Embryonic facial prominence (tissue), 1 donor: ENCODE data around the gene ITIH5.

Experiments
- DNase-seq: peaks from one replicate; pipeline ENCODE4 v3.0.0-alpha.2; 2016; ENCODE audit errors: extremely low spot score

The ITIH5 gene

GRCh38 chr10:7550013-7550412 lies 116.8 kb downstream of the ITIH5 start:
- DNase-seq = no peak

GRCh38 chr10:7547829-7548228 lies 118.9 kb downstream of the ITIH5 start:
- DNase-seq = no peak

- no peak for DNase-seq
Measured at GRCh38 chr10:7547206-7547605, 119.6 kb downstream of the ITIH5 start.

- no peak for DNase-seq
Measured at GRCh38 chr10:7546385-7546967, 120.3 kb downstream of the ITIH5 start.

- DNase-seq = no peak
Measured at GRCh38 chr10:7545792-7546191, 121.0 kb downstream of the ITIH5 start.

GRCh38 chr10:7545261-7545660 lies 121.5 kb downstream of the ITIH5 start:
- no peak for DNase-seq

GRCh38 chr10:7544203-7544602 lies 122.6 kb downstream of the ITIH5 start:
- no peak for DNase-seq

- no peak for DNase-seq
Measured at GRCh38 chr10:7542189-7542914, 124.4 kb downstream of the ITIH5 start.

GRCh38 chr10:7541137-7542087 lies 125.4 kb downstream of the ITIH5 start:
- DNase-seq = no peak

- no peak for DNase-seq
Measured at GRCh38 chr10:7538970-7539654, 127.7 kb downstream of the ITIH5 start.

- no peak for DNase-seq
Measured at GRCh38 chr10:7537126-7537525, 129.6 kb downstream of the ITIH5 start.

- no peak for DNase-seq
Measured at GRCh38 chr10:7534480-7534852, 132.3 kb downstream of the ITIH5 start.

- no peak for DNase-seq
Measured at GRCh38 chr10:7533657-7534479, 132.9 kb downstream of the ITIH5 start.

- DNase-seq = no peak
Measured at GRCh38 chr10:7532723-7533498, 133.9 kb downstream of the ITIH5 start.

GRCh38 chr10:7529638-7530037 lies 137.1 kb downstream of the ITIH5 start:
- DNase-seq = no peak

GRCh38 chr10:7527468-7527867 lies 139.3 kb downstream of the ITIH5 start:
- DNase-seq = no peak

GRCh38 chr10:7526017-7526400 lies 140.8 kb downstream of the ITIH5 start:
- DNase-seq = no peak

- peak; percentile 62 for DNase-seq
Measured at GRCh38 chr10:7525314-7526016, 141.3 kb downstream of the ITIH5 start.

- DNase-seq = no peak
Measured at GRCh38 chr10:7523656-7524055, 143.1 kb downstream of the ITIH5 start.
